Caco-2 (cell line): ENCODE results near the gene NUMB. TPM values are rescaled to one million over a fixed set of nuclear protein-coding genes. Genes with fewer than 3 reads are reported as not detected.

Experiments
- BruUV-seq: library from RNA; stranded (reverse); fragments of 400-500 nt; replicated peaks from 2 replicates; lab custom pipeline; 2021; lab: Mats Ljungman, UMichigan
- CTCF ChIA-PET: fragments of 300-600 bp; sonication (Branson Sonifier 250); formaldehyde crosslinking; loops from one replicate; lab custom pipeline; 2022; ENCODE audit warnings: antibody characterized with exemption; lab: Charles Lee
- POLR2A ChIA-PET: fragments of 300-600 bp; sonication (Branson Sonifier 250); formaldehyde crosslinking; loops from one replicate; lab custom pipeline; 2022; ENCODE audit warnings: antibody characterized with exemption; lab: Charles Lee
- DNase-seq, 2 experiments: peaks; one replicate each; pipeline versions ENCODE4 v3.0.0 to v3.0.0-alpha.2; 2020 to 2022
- H3K27me3 ChIP-seq: replicated peaks from 2 replicates; pipeline ENCODE4 v1.6.0; 2011; ENCODE audit warnings: low read length; ENCODE audit not compliant: control insufficient read depth, insufficient read depth
- H3K36me3 ChIP-seq: 2 replicates; pipeline ENCODE4 v1.5.1; 2011; ENCODE audit warnings: low read length; ENCODE audit not compliant: control insufficient read depth, insufficient read depth
- H3K4me1 ChIP-seq: fragments of 250-450 bp; sonication (Bioruptor Pico); 2 replicates; pipeline ENCODE4 v1.5.1; 2020; ENCODE audit warnings: mild to moderate bottlenecking
- H3K4me3 ChIP-seq: 2 replicates; pipeline ENCODE4 v1.5.1; 2011; ENCODE audit warnings: low read depth, mild to moderate bottlenecking, control low read depth, low read length
- H3K9me3 ChIP-seq: fragments of 250-450 bp; sonication (Bioruptor Pico); 2 replicates; pipeline ENCODE4 v1.5.1; 2020; ENCODE audit warnings: mild to moderate bottlenecking, moderate library complexity
- H3K27ac Mint-ChIP-seq: one replicate; pipeline ENCODE4 v1.8.0; 2022; ENCODE audit warnings: mixed read lengths; ENCODE audit not compliant: unreplicated experiment
- H3K27me3 Mint-ChIP-seq: one replicate; pipeline ENCODE4 v1.8.0; 2022; ENCODE audit warnings: mixed read lengths; ENCODE audit not compliant: insufficient read depth, unreplicated experiment
- H3K36me3 Mint-ChIP-seq: one replicate; pipeline ENCODE4 v1.8.0; 2022; ENCODE audit warnings: mild to moderate bottlenecking, mixed read lengths; ENCODE audit not compliant: insufficient read depth, unreplicated experiment
- H3K4me1 Mint-ChIP-seq: one replicate; pipeline ENCODE4 v1.8.0; 2022; ENCODE audit warnings: low read depth, mixed read lengths; ENCODE audit not compliant: unreplicated experiment
- H3K4me3 Mint-ChIP-seq: one replicate; pipeline ENCODE4 v1.8.0; 2022; ENCODE audit warnings: mild to moderate bottlenecking, moderate library complexity, mixed read lengths; ENCODE audit not compliant: unreplicated experiment
- H3K9me3 Mint-ChIP-seq: one replicate; pipeline ENCODE4 v1.8.0; 2022; ENCODE audit warnings: mixed read lengths; ENCODE audit not compliant: unreplicated experiment
- intact Hi-C: fragments of 100-400 bp; cut with micrococcal nuclease; formaldehyde crosslinking; loops from one replicate; pipeline ENCODE4 v1.10.0; 2022; ENCODE audit not compliant: unreplicated experiment
- total RNA-seq: library from RNA; stranded (reverse); gene quantifications from 2 replicates; pipeline ENCODE4 v1.2.3, GENCODE V29; 2022
- TF ChIP-seq, protein P1 (sequence below), 2 experiments: fragments of 200-600 bp in 1 of 2; IDR thresholded peaks; 1 replicate in 1 of 2; 2 replicates in 1 of 2; pipeline versions ENCODE4 v1.5.1 to v1.8.0; 2011 to 2022; ENCODE audit warnings: antibody characterized with exemption in 1 of 2, control low read depth in 1 of 2, inconsistent platforms in 1 of 2, low read depth in 1 of 2, low read length in 1 of 2, mild to moderate bottlenecking in 1 of 2, moderate library complexity in 1 of 2; ENCODE audit not compliant: insufficient read depth in 1 of 2, severe bottlenecking in 1 of 2, unreplicated experiment in 1 of 2

Gene NUMB
- total RNA-seq, 1 experiment from 2014 or later, result 67.6 TPM

DNA sequence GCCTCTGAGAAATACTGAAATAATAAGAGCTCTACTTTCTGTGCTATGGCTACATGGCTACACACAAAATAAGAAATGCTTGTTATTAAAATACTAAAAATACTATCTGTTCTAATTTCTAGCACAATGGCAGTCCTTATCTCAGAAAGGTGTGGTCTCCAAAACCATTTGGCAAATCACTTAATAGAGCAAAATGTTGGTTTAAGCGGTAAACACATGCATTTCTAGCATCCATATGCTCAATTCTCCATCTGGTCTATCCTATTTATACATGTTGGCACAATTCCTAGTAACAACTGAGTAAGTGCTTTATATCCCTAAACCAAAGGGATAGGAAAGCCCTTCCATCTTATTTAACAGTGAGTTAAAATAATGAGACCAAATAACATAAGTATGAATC is 114.0 kb downstream of the NUMB start:
- Mint-ChIP-seq H3K27me3 (no peaks in the 10 kb centered on the region), H3K27ac (no peak overlapping the region), H3K9me3 (no peaks in the 10 kb centered on the region), H3K4me3 (no peak overlapping the region), H3K36me3 (no peaks in the 10 kb centered on the region), H3K4me1 (peaks cover 7% of the 10 kb centered on the region)
- Histone ChIP-seq H3K9me3 (no peaks in the 10 kb centered on the region), H3K27me3 (no peaks in the 10 kb centered on the region), H3K4me1 (no peaks in the 10 kb centered on the region), H3K4me3 (no peak overlapping the region), H3K36me3 (no peaks in the 10 kb centered on the region)
- no peak for DNase-seq
- TF ChIP-seq, protein P1, sequence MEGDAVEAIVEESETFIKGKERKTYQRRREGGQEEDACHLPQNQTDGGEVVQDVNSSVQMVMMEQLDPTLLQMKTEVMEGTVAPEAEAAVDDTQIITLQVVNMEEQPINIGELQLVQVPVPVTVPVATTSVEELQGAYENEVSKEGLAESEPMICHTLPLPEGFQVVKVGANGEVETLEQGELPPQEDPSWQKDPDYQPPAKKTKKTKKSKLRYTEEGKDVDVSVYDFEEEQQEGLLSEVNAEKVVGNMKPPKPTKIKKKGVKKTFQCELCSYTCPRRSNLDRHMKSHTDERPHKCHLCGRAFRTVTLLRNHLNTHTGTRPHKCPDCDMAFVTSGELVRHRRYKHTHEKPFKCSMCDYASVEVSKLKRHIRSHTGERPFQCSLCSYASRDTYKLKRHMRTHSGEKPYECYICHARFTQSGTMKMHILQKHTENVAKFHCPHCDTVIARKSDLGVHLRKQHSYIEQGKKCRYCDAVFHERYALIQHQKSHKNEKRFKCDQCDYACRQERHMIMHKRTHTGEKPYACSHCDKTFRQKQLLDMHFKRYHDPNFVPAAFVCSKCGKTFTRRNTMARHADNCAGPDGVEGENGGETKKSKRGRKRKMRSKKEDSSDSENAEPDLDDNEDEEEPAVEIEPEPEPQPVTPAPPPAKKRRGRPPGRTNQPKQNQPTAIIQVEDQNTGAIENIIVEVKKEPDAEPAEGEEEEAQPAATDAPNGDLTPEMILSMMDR (IDR thresholded peaks at IDR 0.05; ENCODE audit: insufficient read depth in 1 of 2, low read depth in 1 of 2, low read length in 1 of 2, severe bottlenecking in 1 of 2, unreplicated experiment in 1 of 2), result no peak
- intact Hi-C loops, result no loop called here
- ChIA-PET CTCF (no interaction called here), POLR2A (no interaction called here)
- BruUV-seq, result no TSS peak

DNA sequence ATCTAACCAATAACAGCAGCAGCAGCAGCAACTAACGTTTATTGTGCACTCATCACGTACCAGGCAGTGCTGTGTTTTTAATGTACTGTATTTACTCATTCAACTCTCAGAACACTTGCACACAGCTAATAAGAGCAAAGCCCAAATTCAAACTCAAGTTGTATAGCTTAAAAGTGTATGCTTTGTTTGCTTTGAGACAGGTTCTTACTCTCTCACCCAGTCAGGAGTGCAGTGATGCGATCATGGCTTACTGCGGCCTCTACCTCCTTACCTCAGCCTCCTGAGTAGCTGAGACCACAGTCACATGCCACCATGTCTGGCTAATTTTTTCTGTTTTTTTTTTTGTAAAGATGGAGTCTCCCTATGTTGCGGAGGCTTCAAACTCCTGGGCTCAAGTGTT is 115.7 kb downstream of the NUMB start:
- no peak overlapping the region for H3K27ac Mint-ChIP-seq
- Histone ChIP-seq H3K4me1 (no peaks in the 10 kb centered on the region), H3K4me3 (no peak overlapping the region), H3K36me3 (no peaks in the 10 kb centered on the region), H3K9me3 (no peaks in the 10 kb centered on the region), H3K27me3 (no peaks in the 10 kb centered on the region)
- H3K4me3 Mint-ChIP-seq, result no peak overlapping the region
- TF ChIP-seq, protein P1 (IDR thresholded peaks at IDR 0.05; ENCODE audit: insufficient read depth in 1 of 2, low read depth in 1 of 2, low read length in 1 of 2, severe bottlenecking in 1 of 2, unreplicated experiment in 1 of 2), result no peak
- no TSS peak for BruUV-seq
- H3K4me1 Mint-ChIP-seq, result peaks cover 7% of the 10 kb centered on the region
- no peaks in the 10 kb centered on the region for H3K36me3 Mint-ChIP-seq
- intact Hi-C loops, result no loop called here
- ChIA-PET CTCF (interaction anchor here (1.0 kb wide), 1 partner anchor 47 kb away, joined by 3 read pairs; no protein-coding TSS in a partner anchor), POLR2A (no interaction called here)
- H3K27me3 Mint-ChIP-seq, result no peaks in the 10 kb centered on the region
- H3K9me3 Mint-ChIP-seq, result no peaks in the 10 kb centered on the region
- no peak for DNase-seq

- H3K4me1 Mint-ChIP-seq, result peaks cover 7% of the 10 kb centered on the region
- H3K9me3 Mint-ChIP-seq, result no peaks in the 10 kb centered on the region
- ChIA-PET POLR2A (interaction anchor here (0.6 kb wide), 1 partner anchor 52 kb away, joined by 3 read pairs; no protein-coding TSS in a partner anchor), CTCF (no interaction called here)
- DNase-seq, result no peak
- intact Hi-C loops, result no loop called here
- Histone ChIP-seq H3K27me3 (no peaks in the 10 kb centered on the region), H3K36me3 (no peaks in the 10 kb centered on the region), H3K4me1 (no peaks in the 10 kb centered on the region), H3K4me3 (no peak overlapping the region), H3K9me3 (no peaks in the 10 kb centered on the region)
- TF ChIP-seq, protein P1 (IDR thresholded peaks at IDR 0.05; ENCODE audit: insufficient read depth in 1 of 2, low read depth in 1 of 2, low read length in 1 of 2, severe bottlenecking in 1 of 2, unreplicated experiment in 1 of 2), result no peak
- H3K36me3 Mint-ChIP-seq, result no peaks in the 10 kb centered on the region
- no peak overlapping the region for H3K27ac Mint-ChIP-seq
- no peaks in the 10 kb centered on the region for H3K27me3 Mint-ChIP-seq
- H3K4me3 Mint-ChIP-seq, result no peak overlapping the region
- BruUV-seq, result no TSS peak
These were observed 118.3 kb downstream of the NUMB start for GRCh38 chr14:73339846-73340595.
